PC-3 (cell line): ENCODE results near the gene AKNA.
"Not testable (repeated sequence)": the region's sequence is repeated elsewhere in the genome, so short reads cannot be mapped to it uniquely, and the experiment has no call there.

Experiments used
- CTCF ChIP-seq: fragments of 300-600 bp; sonication (generic); conservative IDR thresholded peaks from 2 replicates; pipeline ENCODE4 v1.5.1; 2017; ENCODE audit warnings: antibody characterized with exemption, low read depth, mild to moderate bottlenecking, low read length
- EZH2 ChIP-seq: fragments of 300-600 bp; sonication (generic); IDR thresholded peaks from one replicate; pipeline ENCODE4 v1.6.1; 2017; ENCODE audit warnings: antibody characterized with exemption, mild to moderate bottlenecking, low read length; ENCODE audit not compliant: unreplicated experiment
- EZH2phosphoT487 ChIP-seq: fragments of 300-600 bp; sonication (generic); IDR thresholded peaks from 2 replicates; pipeline ENCODE4 v1.6.1; 2018; ENCODE audit warnings: mild to moderate bottlenecking, antibody characterized with exemption, low read length, borderline replicate concordance

DNA sequence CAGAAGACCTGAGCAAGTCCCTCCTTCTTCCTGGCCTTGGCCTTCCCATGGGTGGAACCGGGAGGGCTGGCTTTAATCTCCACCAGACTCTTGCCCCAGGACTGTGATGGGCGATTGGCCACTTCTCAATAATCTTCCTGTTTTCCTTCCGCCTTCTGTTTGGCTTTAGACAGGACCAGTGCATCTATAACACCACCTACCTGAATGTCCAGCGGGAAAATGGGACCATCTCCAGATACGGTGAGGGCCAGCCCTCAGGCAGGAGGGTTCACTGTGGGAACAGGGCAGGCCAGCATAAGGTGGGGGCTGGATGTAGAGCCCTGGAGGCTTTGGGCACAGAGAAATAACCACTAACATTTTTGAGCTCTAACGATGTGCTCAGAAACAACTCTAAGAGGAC, 63.9 kb downstream of the AKNA start:
- TF ChIP-seq CTCF, EZH2, EZH2phosphoT487: not testable (repeated sequence)
